Keratinocyte (primary cell): ENCODE measurements around the gene TMEM259. TPM values are rescaled to one million over a fixed set of nuclear protein-coding genes. Genes with fewer than 3 reads are reported as not detected.

ENCODE experiments used
- DNase-seq: peaks from one replicate; pipeline ENCODE4 v3.0.0-alpha.2; 2011; ENCODE audit warnings: low read depth, missing footprints, low spot score
- FAIRE-seq: peaks from 2 replicates; lab custom pipeline; 2011; peaks lifted over from hg19 to GRCh38; lab: Jason Lieb, UNC
- H2AFZ ChIP-seq: 2 replicates; pipeline ENCODE4 v1.6.0; 2012; ENCODE audit warnings: low read length, control low read depth, inconsistent platforms; ENCODE audit not compliant: control insufficient read depth
- H3K27ac ChIP-seq: 2 replicates; pipeline ENCODE4 v1.5.1; 2011; ENCODE audit warnings: low read length; ENCODE audit not compliant: control insufficient read depth, insufficient read depth
- H3K27me3 ChIP-seq: 3 replicates; pipeline ENCODE4 v1.6.0; 2011; ENCODE audit warnings: low read length; ENCODE audit not compliant: control insufficient read depth, insufficient read depth; ENCODE audit errors: extremely low read depth
- H3K36me3 ChIP-seq, 2 experiments: 2 replicates in 1 of 2; 3 replicates in 1 of 2; pipeline ENCODE4 v1.5.1; 2011; ENCODE audit warnings: low read length in 2 of 2, mild to moderate bottlenecking in 1 of 2; ENCODE audit not compliant: control insufficient read depth in 2 of 2, insufficient read depth in 2 of 2; ENCODE audit errors: extremely low read depth in 1 of 2
- H3K4me1 ChIP-seq: 3 replicates; pipeline ENCODE4 v1.5.1; 2011; ENCODE audit warnings: low read length; ENCODE audit not compliant: control insufficient read depth, insufficient read depth; ENCODE audit errors: extremely low read depth
- H3K4me2 ChIP-seq: 3 replicates; pipeline ENCODE4 v1.6.0; 2011; ENCODE audit warnings: low read depth, low read length; ENCODE audit not compliant: control insufficient read depth, insufficient read depth; ENCODE audit errors: extremely low read depth
- H3K4me3 ChIP-seq, 3 experiments: fragments of 200-600 bp in 1 of 3; sonication (generic) in 1 of 3; 2 replicates in 2 of 3; 3 replicates in 1 of 3; pipeline ENCODE4 v1.5.1; 2011 to 2016; ENCODE audit warnings: low read length in 3 of 3, mild to moderate bottlenecking in 3 of 3, control low read depth in 2 of 3, inconsistent platforms in 1 of 3, low read depth in 1 of 3, mixed read lengths in 1 of 3, mixed run types in 1 of 3, moderate library complexity in 1 of 3; ENCODE audit not compliant: control insufficient read depth in 2 of 3, insufficient read depth in 2 of 3; ENCODE audit errors: extremely low read depth in 1 of 3
- H3K79me2 ChIP-seq: 2 replicates; pipeline ENCODE4 v1.6.0; 2012; ENCODE audit warnings: low read length; ENCODE audit not compliant: control insufficient read depth, insufficient read depth
- H3K9ac ChIP-seq: 3 replicates; pipeline ENCODE4 v1.6.0; 2011; ENCODE audit warnings: low read length; ENCODE audit not compliant: control insufficient read depth, insufficient read depth; ENCODE audit errors: extremely low read depth
- H3K9me1 ChIP-seq: 3 replicates; pipeline ENCODE4 v1.6.0; 2011; ENCODE audit warnings: low read length; ENCODE audit not compliant: control insufficient read depth, insufficient read depth; ENCODE audit errors: extremely low read depth
- H3K9me3 ChIP-seq: 2 replicates; pipeline ENCODE4 v1.5.1; 2012; ENCODE audit warnings: low read depth, low read length; ENCODE audit not compliant: control insufficient read depth
- H4K20me1 ChIP-seq: 3 replicates; pipeline ENCODE4 v1.6.0; 2011; ENCODE audit warnings: low read length; ENCODE audit not compliant: control insufficient read depth, insufficient read depth; ENCODE audit errors: extremely low read depth
- CTCF ChIP-seq, 3 experiments: IDR thresholded peaks in 1 of 3; conservative IDR thresholded peaks in 1 of 3; optimal IDR thresholded peaks in 1 of 3; 2 replicates in 2 of 3; 3 replicates in 1 of 3; pipeline versions ENCODE3 to v1.5.1; 2011; ENCODE audit warnings: low read length in 3 of 3, mild to moderate bottlenecking in 3 of 3, moderate library complexity in 2 of 3, control low read depth in 1 of 3, inconsistent platforms in 1 of 3; ENCODE audit not compliant: insufficient read depth in 2 of 3; ENCODE audit errors: extremely low read depth in 1 of 3
- EZH2 ChIP-seq: IDR thresholded peaks from one replicate; pipeline ENCODE4 v1.6.1; 2012; ENCODE audit warnings: inconsistent platforms, mild to moderate bottlenecking, low read length, moderate library complexity
- dilution Hi-C: fragments of 300-500 bp; cut with MboI; formaldehyde crosslinking; loops from one replicate; pipeline ENCODE4 v1.7.0; 2020; ENCODE audit warnings: low sequenced_read_pairs; ENCODE audit not compliant: extremely low pct_ligation_motif_present
- polyA plus RNA-seq, 5 experiments: library from polyadenylated mRNA; depleted of rRNA in 3 of 5; stranded (reverse) in 3 of 5; stranded (forward) in 1 of 5; unstranded in 1 of 5; fragments of >200 nt; gene quantifications; 1 replicate in 1 of 5; 2 replicates in 3 of 5; 3 replicates in 1 of 5; pipeline versions ENCODE4 v1.2.1 to v1.2.3, GENCODE V29; 2011 to 2012; ENCODE audit warnings: missing spikeins in 2 of 5, low read depth in 1 of 5, low replicate concordance in 1 of 5

The TMEM259 gene
- polyA plus RNA-seq, 1 donor (not counting 4 experiments of a cell fraction or from before 2014, with no cell fraction given): 61.5 TPM

DNA sequence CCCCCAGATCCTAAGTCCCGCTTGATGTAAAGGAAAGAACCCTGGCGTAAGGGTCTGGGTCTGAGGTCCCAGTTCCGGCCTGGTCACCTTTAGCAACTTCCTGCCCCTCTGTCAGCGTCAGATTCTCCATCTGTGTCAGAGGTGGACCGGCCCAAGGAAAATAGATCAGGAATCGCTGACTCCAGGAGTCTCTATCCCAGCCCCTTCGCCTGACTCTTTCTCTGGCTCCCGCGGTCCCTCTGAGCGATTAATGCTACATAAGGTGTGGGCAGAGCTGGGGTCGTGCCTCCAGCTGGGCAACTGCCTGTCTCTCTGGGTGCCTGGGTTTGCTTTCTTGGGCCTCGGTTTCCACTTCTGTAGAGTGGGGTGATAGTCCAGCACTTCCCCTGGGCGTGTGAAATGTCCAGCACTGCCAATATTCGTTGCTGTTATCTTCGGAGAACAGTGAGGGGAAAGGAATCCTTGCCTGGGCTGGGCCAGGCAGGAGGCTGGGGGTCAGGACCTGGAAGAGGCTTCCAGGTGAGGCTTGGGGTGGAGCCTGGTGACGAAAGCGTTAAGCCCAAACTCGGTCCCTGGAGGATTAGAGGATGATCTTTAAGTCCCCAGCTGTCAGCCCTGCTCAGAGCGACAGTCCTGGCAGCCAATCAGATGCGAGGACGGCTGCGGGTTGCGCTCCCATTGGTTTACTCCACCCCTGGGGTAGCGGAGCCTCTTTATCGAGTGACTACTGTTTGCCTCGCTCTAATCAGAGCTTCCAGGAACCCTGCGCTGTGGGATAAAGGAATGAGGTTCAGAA is 19.8 kb upstream of the TMEM259 start:
- Histone ChIP-seq H4K20me1 (peaks cover 9% of the 10 kb centered on the region), H3K4me1 (peaks cover 29% of the 10 kb centered on the region), H3K9ac (peak overlapping the region; percentile 74), H2AFZ (no peak overlapping the region), H3K9me3 (no peaks in the 10 kb centered on the region), H3K27me3 (no peaks in the 10 kb centered on the region), H3K4me2 (peak overlapping the region; percentile 96), H3K36me3 (peaks cover 20 to 25% of the 10 kb centered on the region in 2 experiments), H3K79me2 (peaks cover 6% of the 10 kb centered on the region), H3K9me1 (no peaks in the 10 kb centered on the region), H3K4me3 (peak overlapping the region; percentile 75 to 92 (median 80)), H3K27ac (peak overlapping the region; percentile 62)
- peak; percentile 95 for FAIRE-seq
- DNase-seq: peak; percentile 92
- dilution Hi-C loops: no loop called here
- TF ChIP-seq EZH2: no peak
- TF ChIP-seq CTCF (optimal IDR thresholded peaks at IDR 0.05 in 1 of 3, IDR thresholded peaks at IDR 0.05 in 1 of 3, conservative IDR thresholded peaks at IDR 0.05 in 1 of 3; ENCODE audit: extremely low read depth in 1 of 3, insufficient read depth in 2 of 3, low read length in 3 of 3): no peak

- no peaks in the 10 kb centered on the region for H3K9me3 ChIP-seq
- no peak within 1 kb of the TSS for H2AFZ ChIP-seq
- peak; percentile 23 for FAIRE-seq
- dilution Hi-C loops: no loop called here
- peak within 1 kb of the TSS; percentile 75 to 92 (median 80) for H3K4me3 ChIP-seq
- peak within 1 kb of the TSS; percentile 62 for H3K27ac ChIP-seq
- H3K4me2 ChIP-seq: peak within 1 kb of the TSS; percentile 96
- peaks cover 9% of the 10 kb centered on the region for H3K79me2 ChIP-seq
- peaks cover 9% of the 10 kb centered on the region for H4K20me1 ChIP-seq
- H3K9me1 ChIP-seq: no peaks in the 10 kb centered on the region
- peak; percentile 94 for DNase-seq
- peaks cover 24 to 26% of the 10 kb centered on the region in 2 experiments for H3K36me3 ChIP-seq
- TF ChIP-seq CTCF (optimal IDR thresholded peaks at IDR 0.05 in 1 of 3, IDR thresholded peaks at IDR 0.05 in 1 of 3, conservative IDR thresholded peaks at IDR 0.05 in 1 of 3; ENCODE audit: extremely low read depth in 1 of 3, insufficient read depth in 2 of 3, low read length in 3 of 3): peak in 1 of 3 experiments; percentile 3
- TF ChIP-seq EZH2: no peak
- peaks cover 29% of the 10 kb centered on the region for H3K4me1 ChIP-seq
- no peaks in the 10 kb centered on the region for H3K27me3 ChIP-seq
- H3K9ac ChIP-seq: peak within 1 kb of the TSS; percentile 74
Measured at GRCh38 chr19:1039646-1040475, 18.9 kb upstream of the TMEM259 start, which contains the start of gene ABCA7. Gene ABCA7, plus strand, starts transcription at chr19:1040107. Its CDS starts 1,255 bp downstream, at chr19:1041362.
